T-cell (primary cell): ENCODE results near the gene NOC4L. TPM values are rescaled to one million over a fixed set of nuclear protein-coding genes. Genes with fewer than 3 reads are reported as not detected.
"Not testable (repeated sequence)": the region's sequence is repeated elsewhere in the genome, so short reads cannot be mapped to it uniquely, and the experiment has no call there.

Experiments
- ATAC-seq, 4 experiments: fragments of 200-7000 bp in 3 of 4; fragments of 150-1000 bp in 1 of 4; cut with Tn5 transposase; replicated peaks in 1 of 4; 1 replicate in 3 of 4; 2 replicates in 1 of 4; pipeline ENCODE4 v1.10.0; 2021; ENCODE audit warnings: moderate library complexity in 3 of 4, mild to moderate bottlenecking in 2 of 4, moderate number of reproducible peaks in 1 of 4
- CTCF ChIA-PET, 2 donors: fragments of 300-600 bp; sonication (Branson Sonifier 250); formaldehyde crosslinking; loops; one replicate each; lab custom pipeline; 2022; ENCODE audit warnings: antibody characterized with exemption in 2 of 2; lab: Charles Lee
- POLR2A ChIA-PET, 2 donors: fragments of 300-600 bp; sonication (Branson Sonifier 250); formaldehyde crosslinking; loops; one replicate each; lab custom pipeline; 2022; ENCODE audit warnings: antibody characterized with exemption in 2 of 2; lab: Charles Lee
- DNase-seq, 35 experiments: peaks; one replicate each; pipeline versions ENCODE4 v3.0.0 to v3.0.0-alpha.2; 2013 to 2023
- H3K27ac ChIP-seq: one replicate; pipeline ENCODE4 v1.5.1; 2013; ENCODE audit warnings: low read length
- H3K27me3 ChIP-seq, 2 experiments: replicated peaks in 1 of 2; 1 replicate in 1 of 2; 2 replicates in 1 of 2; pipeline versions ENCODE4 v1.6.1 to v1.7.0; 2013; ENCODE audit warnings: low read length in 1 of 2, mixed read lengths in 1 of 2; ENCODE audit not compliant: control insufficient read depth in 2 of 2, insufficient read depth in 2 of 2; ENCODE audit errors: extremely low read depth in 1 of 2
- H3K36me3 ChIP-seq, 2 donors: 1 replicate in 1 of 2; 2 replicates in 1 of 2; pipeline versions ENCODE4 v1.6.1 to v1.7.0; 2013; ENCODE audit warnings: low read length in 1 of 2; ENCODE audit not compliant: control insufficient read depth in 2 of 2, insufficient read depth in 1 of 2; ENCODE audit errors: extremely low read depth in 1 of 2
- H3K4me1 ChIP-seq, 2 experiments: 1 replicate in 1 of 2; 2 replicates in 1 of 2; pipeline versions ENCODE4 v1.6.1 to v1.7.0; 2013; ENCODE audit warnings: low read length in 2 of 2, mixed read lengths in 1 of 2; ENCODE audit not compliant: insufficient read depth in 2 of 2, control insufficient read depth in 1 of 2; ENCODE audit errors: extremely low read depth in 1 of 2
- H3K4me3 ChIP-seq, 2 donors: 1 replicate in 1 of 2; 2 replicates in 1 of 2; pipeline versions ENCODE4 v1.5.1 to v1.7.0; 2013; ENCODE audit warnings: mild to moderate bottlenecking in 2 of 2, low read length in 1 of 2, moderate library complexity in 1 of 2; ENCODE audit not compliant: control insufficient read depth in 1 of 2; ENCODE audit errors: extremely low read depth in 1 of 2
- H3K9me3 ChIP-seq: 2 replicates; pipeline ENCODE4 v1.7.0; 2013
- H3K27ac Mint-ChIP-seq, 2 donors: one replicate each; pipeline ENCODE4 v1.8.0; 2020 to 2021; ENCODE audit warnings: mild to moderate bottlenecking in 2 of 2, mixed read lengths in 2 of 2
- H3K27me3 Mint-ChIP-seq, 2 donors: one replicate each; pipeline ENCODE4 v1.8.0; 2021 to 2022; ENCODE audit warnings: mixed read lengths in 2 of 2
- H3K36me3 Mint-ChIP-seq: one replicate; pipeline ENCODE4 v1.8.0; 2021; ENCODE audit warnings: mixed read lengths
- H3K4me1 Mint-ChIP-seq, 3 donors: one replicate each; pipeline ENCODE4 v1.8.0; 2020 to 2022; ENCODE audit warnings: mixed read lengths in 3 of 3, mild to moderate bottlenecking in 1 of 3
- H3K4me3 Mint-ChIP-seq, 3 donors: one replicate each; pipeline ENCODE4 v1.8.0; 2020 to 2022; ENCODE audit warnings: mild to moderate bottlenecking in 3 of 3, mixed read lengths in 3 of 3, moderate library complexity in 3 of 3
- H3K9me3 Mint-ChIP-seq, 3 donors: one replicate each; pipeline ENCODE4 v1.8.0; 2020 to 2022; ENCODE audit warnings: mixed read lengths in 3 of 3
- WGBS: methylation state at CpG from one replicate; pipeline ENCODE4 v1.1.5; 2013; ENCODE audit warnings: missing lambda C conversion rate; ENCODE audit not compliant: insufficient coverage; 5-methylcytosine and 5-hydroxymethylcytosine counted together
- total RNA-seq, 35 experiments: library from RNA in 6 of 35; stranded (reverse) in 6 of 35; fragments of 120-200 nt in 1 of 35; gene quantifications; one replicate each; pipeline versions ENCODE4 v1.2.1 to v1.2.4 and lab custom pipeline; 2013 to 2026

The NOC4L gene
- total RNA-seq, 5 donors from 2014 or later (not counting 1 experiment from before 2014, with no cell fraction given) = 14.6 to 28.9 (median 26.4) TPM

DNA sequence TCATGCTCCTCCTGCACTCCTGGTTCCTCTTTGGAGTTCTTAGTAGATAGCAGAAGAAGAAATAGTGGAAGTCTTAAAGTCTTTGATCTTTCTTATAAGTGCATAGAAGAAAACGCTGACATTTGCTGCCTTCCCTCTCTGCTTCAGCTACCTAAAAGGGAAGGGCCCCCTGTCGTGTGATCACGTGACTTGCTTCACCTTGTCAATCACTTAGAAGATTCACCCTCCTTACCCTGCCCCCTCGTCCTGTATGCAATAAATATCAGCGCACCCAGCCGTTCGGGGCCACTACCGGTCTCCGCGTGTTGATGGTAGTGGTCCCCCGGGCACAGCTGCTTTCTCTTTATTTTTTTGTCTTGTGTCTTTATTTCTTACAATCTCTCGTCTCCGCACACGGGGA, 41.2 kb upstream of the NOC4L start:
- H3K4me1 Mint-ChIP-seq, DNase-seq, POLR2A ChIA-PET, H3K4me3 Mint-ChIP-seq, H3K27me3 Mint-ChIP-seq, H3K4me3 ChIP-seq, H3K4me1 ChIP-seq, ATAC-seq, H3K9me3 Mint-ChIP-seq, H3K27me3 ChIP-seq, H3K27ac ChIP-seq, H3K27ac Mint-ChIP-seq, H3K9me3 ChIP-seq, CTCF ChIA-PET: not testable (repeated sequence)
- H3K36me3 Mint-ChIP-seq = peaks cover 23% of the 10 kb centered on the region
- 89% methylated on average over 13 of the region's 14 CpGs for WGBS
- H3K36me3 ChIP-seq = peaks cover 16% of the 10 kb centered on the region in 2 donors

DNA sequence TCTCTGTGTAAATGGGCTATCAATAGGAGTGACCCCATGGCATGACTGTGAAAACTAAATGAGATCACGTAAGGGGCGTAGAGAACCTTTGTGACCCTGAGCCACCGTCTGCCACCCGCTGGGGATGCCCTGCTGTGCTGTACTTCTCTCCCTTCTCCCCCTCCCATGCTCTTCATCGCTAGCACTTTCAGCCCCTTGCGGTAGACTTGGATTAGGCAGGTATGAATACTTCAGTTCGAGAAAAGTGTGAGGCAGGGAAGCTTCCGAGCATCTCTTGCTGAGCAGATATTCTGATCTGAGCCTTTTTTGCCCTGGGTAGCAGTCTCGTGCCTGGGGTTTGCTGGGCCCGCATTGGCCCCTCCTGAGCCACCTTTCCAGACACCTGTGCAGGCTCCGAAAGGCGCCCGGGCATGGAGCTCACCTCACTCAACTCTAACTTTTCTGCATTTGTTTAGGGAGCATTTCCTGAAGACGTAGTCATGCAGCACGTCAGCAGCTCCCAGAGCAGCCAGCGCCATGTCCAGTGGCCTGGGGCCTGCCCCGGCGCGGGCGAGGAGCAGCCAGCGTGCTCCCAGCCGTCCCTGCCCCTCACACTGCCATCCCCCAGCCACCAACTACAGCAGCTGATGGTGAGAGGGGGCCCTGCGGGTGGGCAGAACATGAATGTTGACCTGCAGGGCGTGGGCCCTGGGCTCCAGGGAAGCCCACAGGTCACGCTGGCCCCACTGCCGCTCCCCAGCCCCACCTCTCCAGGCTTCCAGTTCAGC, 40.5 kb upstream of the NOC4L start:
- Histone ChIP-seq H3K9me3 (no peaks in the 10 kb centered on the region), H3K4me1 (no peaks in the 10 kb centered on the region), H3K4me3 (no peak overlapping the region), H3K27ac (no peak overlapping the region), H3K27me3 (no peaks in the 10 kb centered on the region), H3K36me3 (peaks cover 18% of the 10 kb centered on the region in 2 donors)
- WGBS = 100% methylated on average over 15 of the region's 26 CpGs
- ChIA-PET POLR2A (no interaction called here), CTCF (no interaction called here)
- no peak overlapping the region for H3K4me3 Mint-ChIP-seq
- peaks cover 0 to 2% (median 2%) of the 10 kb centered on the region in 3 donors for H3K4me1 Mint-ChIP-seq
- peaks cover 19% of the 10 kb centered on the region for H3K36me3 Mint-ChIP-seq
- no peak for ATAC-seq
- H3K27me3 Mint-ChIP-seq = no peaks in the 10 kb centered on the region
- H3K9me3 Mint-ChIP-seq = no peaks in the 10 kb centered on the region
- no peak overlapping the region for H3K27ac Mint-ChIP-seq
- no peak for DNase-seq

GRCh38 chr12:132105467-132105866, 38.8 kb upstream of the NOC4L start:
- Histone ChIP-seq H3K4me1 (no peaks in the 10 kb centered on the region), H3K36me3 (peaks cover 7 to 9% of the 10 kb centered on the region in 2 donors), H3K4me3 (no peak overlapping the region), H3K27me3 (no peaks in the 10 kb centered on the region), H3K9me3 (no peaks in the 10 kb centered on the region), H3K27ac (no peak overlapping the region)
- DNase-seq (no peak), ATAC-seq (no peak)
- Mint-ChIP-seq H3K4me1 (peaks cover 0 to 2% (median 0%) of the 10 kb centered on the region in 3 donors), H3K36me3 (peaks cover 19% of the 10 kb centered on the region), H3K4me3 (no peak overlapping the region), H3K9me3 (no peaks in the 10 kb centered on the region), H3K27me3 (no peaks in the 10 kb centered on the region), H3K27ac (no peak overlapping the region)
- WGBS = 95% methylated on average over 6 of the region's 6 CpGs
- ChIA-PET POLR2A (no interaction called here), CTCF (no interaction called here)

GRCh38 chr12:132106921-132107320, 37.3 kb upstream of the NOC4L start:
- Mint-ChIP-seq H3K4me1 (peaks cover 0 to 2% (median 0%) of the 10 kb centered on the region in 3 donors), H3K9me3 (no peaks in the 10 kb centered on the region), H3K27me3 (no peaks in the 10 kb centered on the region), H3K36me3 (peaks cover 26% of the 10 kb centered on the region), H3K27ac (no peak overlapping the region), H3K4me3 (no peak overlapping the region)
- H3K27me3 ChIP-seq = no peaks in the 10 kb centered on the region
- ATAC-seq = no peak
- 93% methylated on average over 2 of the region's 7 CpGs for WGBS
- H3K9me3 ChIP-seq = no peaks in the 10 kb centered on the region
- ChIA-PET CTCF (no interaction called here), POLR2A (interaction anchor here in 1 of 2 donors (0.5 kb wide), 1 partner anchor 14 kb away, joined by 5 read pairs; no protein-coding TSS in a partner anchor)
- no peak overlapping the region for H3K4me3 ChIP-seq
- H3K4me1 ChIP-seq = no peaks in the 10 kb centered on the region
- H3K36me3 ChIP-seq = peaks cover 2 to 23% of the 10 kb centered on the region in 2 donors
- H3K27ac ChIP-seq = no peak overlapping the region
- DNase-seq = no peak

- ATAC-seq = no peak
- H3K36me3 ChIP-seq = peaks cover 2 to 24% of the 10 kb centered on the region in 2 donors
- Mint-ChIP-seq H3K27ac (no peak overlapping the region), H3K27me3 (no peaks in the 10 kb centered on the region), H3K4me1 (peaks cover 0 to 2% (median 0%) of the 10 kb centered on the region in 3 donors), H3K36me3 (peaks cover 26% of the 10 kb centered on the region), H3K4me3 (no peak overlapping the region), H3K9me3 (no peaks in the 10 kb centered on the region)
- H3K4me1 ChIP-seq = no peaks in the 10 kb centered on the region
- no peak overlapping the region for H3K27ac ChIP-seq
- ChIA-PET POLR2A (no interaction called here), CTCF (no interaction called here)
- no peak overlapping the region for H3K4me3 ChIP-seq
- H3K9me3 ChIP-seq = no peaks in the 10 kb centered on the region
- 92% methylated on average over 15 of the region's 16 CpGs for WGBS
- H3K27me3 ChIP-seq = no peaks in the 10 kb centered on the region
- DNase-seq = no peak
Measured at GRCh38 chr12:132108211-132108832, 35.9 kb upstream of the NOC4L start.

DNA sequence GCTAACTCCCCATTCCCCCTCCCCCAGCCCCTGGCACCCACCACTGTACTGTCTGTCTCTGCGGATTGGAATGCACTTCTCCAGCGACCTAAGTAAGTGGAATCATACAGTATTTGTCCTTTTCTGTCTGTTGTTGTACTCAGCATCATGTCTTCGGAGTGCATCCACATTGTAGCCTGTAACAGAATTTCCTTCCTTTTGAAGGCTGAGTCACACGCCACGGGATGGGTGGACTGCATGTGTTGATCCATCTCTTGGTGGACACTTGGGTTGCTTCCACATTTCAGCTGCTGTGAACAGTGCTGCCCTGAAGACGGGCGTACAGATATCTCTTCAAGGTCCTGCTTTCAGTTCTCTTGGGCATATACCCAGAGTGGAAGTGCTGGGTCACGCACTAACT, 34.5 kb upstream of the NOC4L start:
- no peaks in the 10 kb centered on the region for H3K27me3 Mint-ChIP-seq
- POLR2A ChIA-PET = no interaction called here
- ATAC-seq (no peak), DNase-seq (no peak)
- no peak overlapping the region for H3K4me3 Mint-ChIP-seq
- no peak overlapping the region for H3K27ac Mint-ChIP-seq
- H3K4me1 ChIP-seq = no peaks in the 10 kb centered on the region
- H3K27me3 ChIP-seq = no peaks in the 10 kb centered on the region
- peaks cover 0 to 2% (median 0%) of the 10 kb centered on the region in 3 donors for H3K4me1 Mint-ChIP-seq
- no peak overlapping the region for H3K4me3 ChIP-seq
- H3K36me3 Mint-ChIP-seq = peaks cover 37% of the 10 kb centered on the region
- H3K27ac ChIP-seq = no peak overlapping the region
- peaks cover 5 to 32% of the 10 kb centered on the region in 2 donors for H3K36me3 ChIP-seq
- no peaks in the 10 kb centered on the region for H3K9me3 ChIP-seq
- CTCF ChIA-PET = no interaction called here
- 98% methylated on average over 6 of the region's 8 CpGs for WGBS
- H3K9me3 Mint-ChIP-seq = no peaks in the 10 kb centered on the region
